Esophagus squamous epithelium (tissue), 5 donors: Measurements from ENCODE around the gene STAMBP. TPM values are rescaled to one million over a fixed set of nuclear protein-coding genes. Genes with fewer than 3 reads are reported as not detected.
"Not testable (repeated sequence)": the region's sequence is repeated elsewhere in the genome, so short reads cannot be mapped to it uniquely, and the experiment has no call there.

Experiments
- DNase-seq: peaks from one replicate; lab custom pipeline; 2025; lab: John Stamatoyannopoulos, UW
- H3K27ac ChIP-seq, 4 donors: fragments of 200-600 bp; sonication (generic); one replicate each; pipeline ENCODE4 v1.5.1; 2016 to 2019; ENCODE audit warnings: mild to moderate bottlenecking in 1 of 4
- H3K27me3 ChIP-seq, 4 donors: fragments of 200-600 bp; sonication (generic); 1 replicate in 3 of 4; 2 replicates in 1 of 4; pipeline versions ENCODE4 v1.5.1 to v1.6.0; 2017 to 2021; ENCODE audit warnings: antibody characterized with exemption in 1 of 4
- H3K36me3 ChIP-seq, 3 donors: fragments of 200-600 bp; sonication (generic); one replicate each; pipeline ENCODE4 v1.5.1; 2016 to 2019
- H3K4me1 ChIP-seq, 3 donors: fragments of 200-600 bp; sonication (generic); one replicate each; pipeline ENCODE4 v1.5.1; 2017 to 2019
- H3K4me3 ChIP-seq, 4 donors: fragments of 200-600 bp; sonication (generic); 1 replicate in 3 of 4; 2 replicates in 1 of 4; pipeline ENCODE4 v1.5.1; 2016 to 2019; ENCODE audit warnings: mild to moderate bottlenecking in 2 of 4, moderate library complexity in 1 of 4
- H3K9me3 ChIP-seq, 3 donors: fragments of 200-600 bp; sonication (generic); one replicate each; pipeline ENCODE4 v1.5.1; 2016 to 2019
- CTCF ChIP-seq, 6 experiments: fragments of 450-650 bp in 4 of 6; fragments of 200-600 bp in 2 of 6; sonication (generic) in 2 of 6; IDR thresholded peaks; one replicate each; pipeline ENCODE4 v1.5.1; 2016 to 2019; ENCODE audit warnings: antibody characterized with exemption in 6 of 6, mild to moderate bottlenecking in 4 of 6, moderate library complexity in 4 of 6
- POLR2A ChIP-seq, 4 donors: fragments of 450-650 bp; IDR thresholded peaks; one replicate each; pipeline ENCODE4 v1.6.1; 2017; ENCODE audit warnings: antibody characterized with exemption in 4 of 4, mild to moderate bottlenecking in 4 of 4, moderate library complexity in 3 of 4
- WGBS, 2 donors: methylation state at CpG; one replicate each; pipeline ENCODE4 v1.1.5; 2018; 5-methylcytosine and 5-hydroxymethylcytosine counted together
- intact Hi-C: fragments of 100-400 bp; cut with DNase I; formaldehyde crosslinking; loops from one replicate; pipeline ENCODE4 v1.15.0; 2022
- total RNA-seq, 4 donors: library from RNA; depleted of rRNA; stranded (reverse); fragments of >200 nt; gene quantifications; one replicate each; pipeline ENCODE4 v1.1.0, GENCODE V29; 2016
- donor health status: DM: yes; HTN: yes; CAD: no.

Gene STAMBP
- total RNA-seq, 4 donors from 2014 or later = 23.5 to 36.8 (median 32.5) TPM

- Histone ChIP-seq H3K27ac (no peak overlapping the region), H3K36me3 (no peaks in the 10 kb centered on the region), H3K9me3 (no peaks in the 10 kb centered on the region), H3K27me3 (no peaks in the 10 kb centered on the region), H3K4me3 (no peak overlapping the region), H3K4me1 (no peaks in the 10 kb centered on the region)
- 81 to 84% methylated on average over 4 of the region's 4 CpGs for WGBS, 2 donors
- intact Hi-C loops = no loop called here
- DNase-seq = no peak
- TF ChIP-seq POLR2A (IDR thresholded peaks at IDR 0.05) (no peak), CTCF (IDR thresholded peaks at IDR 0.05) (no peak)
These were observed 57.6 kb downstream of the STAMBP start for GRCh38 chr2:73886357-73886756.

GRCh38 chr2:73887596-73888353 is 59.0 kb downstream of the STAMBP start:
- intact Hi-C loops = not testable (repeated sequence)

GRCh38 chr2:73888388-73888787 is 59.6 kb downstream of the STAMBP start:
- no peaks in the 10 kb centered on the region for H3K36me3 ChIP-seq
- H3K27ac ChIP-seq = no peak overlapping the region
- H3K4me1 ChIP-seq = no peaks in the 10 kb centered on the region
- intact Hi-C loops = no loop called here
- WGBS, 2 donors = 60 to 71% methylated on average over 2 of the region's 2 CpGs
- TF ChIP-seq POLR2A (IDR thresholded peaks at IDR 0.05) (no peak), CTCF (IDR thresholded peaks at IDR 0.05) (no peak)
- H3K27me3 ChIP-seq = no peaks in the 10 kb centered on the region
- H3K9me3 ChIP-seq = no peaks in the 10 kb centered on the region
- no peak for DNase-seq
- no peak overlapping the region for H3K4me3 ChIP-seq

More at GRCh38 chr2:73887596-73888353, 59.0 kb downstream of the STAMBP start:
- not testable (repeated sequence) for H3K9me3 ChIP-seq, H3K36me3 ChIP-seq, H3K27me3 ChIP-seq, H3K4me3 ChIP-seq, DNase-seq, H3K4me1 ChIP-seq, H3K27ac ChIP-seq
- WGBS, 2 donors = 63 to 82% methylated on average over 10 to 11 of the region's 11 CpGs

- 65 to 66% methylated on average over 5 of the region's 5 CpGs for WGBS, 2 donors
- DNase-seq = no peak
- TF ChIP-seq CTCF (IDR thresholded peaks at IDR 0.05) = no peak
- no peak for TF ChIP-seq POLR2A (IDR thresholded peaks at IDR 0.05)
These were observed 60.4 kb downstream of the STAMBP start for GRCh38 chr2:73889206-73889605.

GRCh38 chr2:73890301-73891092 is 61.7 kb downstream of the STAMBP start:
- Histone ChIP-seq H3K27me3 (no peaks in the 10 kb centered on the region), H3K36me3 (no peaks in the 10 kb centered on the region), H3K4me1 (no peaks in the 10 kb centered on the region), H3K27ac (peak overlapping the region; percentile 37 to 89 (median 83)), H3K4me3 (no peak overlapping the region), H3K9me3 (no peaks in the 10 kb centered on the region)
- DNase-seq = no peak
- no peak for TF ChIP-seq CTCF (IDR thresholded peaks at IDR 0.05)
- TF ChIP-seq POLR2A (IDR thresholded peaks at IDR 0.05) = no peak
- 63 to 64% methylated on average over 5 to 9 of the region's 9 CpGs for WGBS, 2 donors
- intact Hi-C loops = no loop called here

More at GRCh38 chr2:73889206-73889605, 60.4 kb downstream of the STAMBP start:
- Histone ChIP-seq H3K27me3 (no peaks in the 10 kb centered on the region), H3K4me3 (no peak overlapping the region), H3K27ac (no peak overlapping the region), H3K36me3 (no peaks in the 10 kb centered on the region), H3K4me1 (no peaks in the 10 kb centered on the region), H3K9me3 (no peaks in the 10 kb centered on the region)
- intact Hi-C loops = no loop called here
